ENCODE results near the gene ADAMTS14.

The ADAMTS14 gene

DNA sequence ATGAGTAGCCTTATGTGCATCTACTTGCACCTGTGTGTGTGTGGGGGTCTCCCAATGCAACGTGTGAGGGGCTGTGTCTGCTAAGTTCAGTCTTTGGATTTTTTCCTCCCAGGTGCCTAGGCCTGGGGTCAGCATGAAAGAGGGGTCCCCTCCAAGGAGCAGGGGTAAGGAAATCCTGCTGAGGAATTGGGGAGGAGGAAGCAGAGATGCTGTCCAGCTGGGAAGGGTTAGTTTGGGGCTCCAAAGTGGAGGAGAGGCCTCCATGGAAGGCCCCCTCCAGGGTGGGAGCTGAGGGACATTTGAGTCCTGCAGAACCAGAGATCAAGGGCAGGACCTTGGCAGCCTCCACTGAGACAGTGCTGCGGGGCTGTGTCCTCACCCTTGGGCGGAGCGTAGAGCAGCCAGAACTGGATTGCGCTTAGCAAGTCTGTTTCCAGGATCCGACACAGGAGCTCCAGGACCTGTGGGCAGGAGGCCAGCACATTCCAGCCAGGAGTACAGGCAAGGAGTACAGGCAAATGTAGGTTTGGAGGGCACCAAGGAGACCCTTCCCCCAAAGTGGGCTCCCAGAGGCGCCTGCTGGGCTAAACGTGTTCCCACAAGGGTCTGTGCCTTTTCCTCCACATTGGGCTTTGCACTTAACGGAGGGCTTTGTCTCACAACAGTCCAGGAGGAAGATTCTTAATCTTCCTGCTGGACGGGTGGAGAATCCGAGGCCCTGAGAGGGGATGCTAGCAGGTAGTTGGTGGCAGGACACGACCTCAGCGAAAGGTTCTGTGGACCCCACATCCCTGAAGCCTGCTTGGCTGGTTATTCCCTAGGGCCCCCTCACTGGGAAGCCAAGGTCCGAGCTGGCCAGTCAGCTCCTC is 102.7 kb downstream of the ADAMTS14 start:
- Histone ChIP-seq H3K4me1 (ENCODE audit: control insufficient read depth, insufficient read depth, low read length, unreplicated experiment) (no peaks in the 10 kb centered on the region), H2AFZ (ENCODE audit: low read length, unreplicated experiment) (no peak overlapping the region), H3K27me3 (ENCODE audit: insufficient read depth, low read length) (0 out of 2 replicates have a peak, but pooled peaks cover 2% of the 10 kb centered on the region), H3K4me3 (ENCODE audit: low read depth, low read length) (no peak overlapping the region), H3K27ac (ENCODE audit: low read depth, low read length) (no peak overlapping the region), H3K79me2 (ENCODE audit: control insufficient read depth, insufficient read depth, low read length, unreplicated experiment) (no peaks in the 10 kb centered on the region), H3K36me3 (ENCODE audit: insufficient read depth, low read length) (no peaks in the 10 kb centered on the region)

DNA sequence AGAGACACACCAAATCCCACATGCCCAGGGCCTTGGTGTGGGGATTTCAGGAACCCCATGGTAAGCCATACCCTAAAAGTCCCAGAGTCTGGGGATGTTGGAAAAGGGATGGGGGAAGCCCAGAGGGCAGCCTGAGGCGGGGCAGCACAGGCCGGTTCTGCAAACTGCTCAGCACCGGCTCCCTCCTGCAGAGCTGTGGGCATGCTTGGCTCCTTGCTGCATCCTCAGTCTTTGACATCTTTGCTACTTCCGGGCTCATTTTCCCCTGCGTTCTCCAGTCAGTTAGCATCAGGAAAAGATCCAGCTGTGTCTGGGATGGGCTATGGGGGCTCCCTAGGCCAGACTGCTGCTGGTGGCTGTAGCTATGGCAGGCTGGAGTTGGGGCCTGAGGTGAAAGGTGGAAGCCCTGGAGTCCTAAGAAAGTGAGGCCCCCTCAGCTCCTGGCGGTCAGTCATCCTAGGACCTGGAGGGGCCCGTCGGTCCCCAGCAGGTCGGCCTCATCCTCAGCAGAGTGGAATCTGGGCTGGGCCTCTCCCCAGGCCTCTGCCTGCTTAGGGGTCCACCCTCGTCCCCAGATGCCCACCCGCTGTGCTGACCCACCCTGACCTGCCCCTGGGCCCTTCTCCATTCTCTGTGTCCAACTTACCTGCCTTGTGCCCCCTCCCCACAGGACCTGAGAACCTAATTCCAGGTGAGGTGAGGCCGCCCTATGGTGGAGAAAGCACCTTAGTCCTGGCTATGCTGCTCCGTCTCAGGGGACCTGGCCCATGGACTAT is 103.6 kb downstream of the ADAMTS14 start:
- no peaks in the 10 kb centered on the region for H3K27me3 ChIP-seq (ENCODE audit: insufficient read depth, low read length)
- no peaks in the 10 kb centered on the region for H3K4me1 ChIP-seq (ENCODE audit: control insufficient read depth, insufficient read depth, low read length, unreplicated experiment)
- no peak overlapping the region for H3K27ac ChIP-seq (ENCODE audit: low read depth, low read length)
- H3K36me3 ChIP-seq (ENCODE audit: insufficient read depth, low read length) = no peaks in the 10 kb centered on the region
- H2AFZ ChIP-seq (ENCODE audit: low read length, unreplicated experiment) = no peak overlapping the region
- H3K4me3 ChIP-seq (ENCODE audit: low read depth, low read length) = no peak overlapping the region
- H3K79me2 ChIP-seq (ENCODE audit: control insufficient read depth, insufficient read depth, low read length, unreplicated experiment) = no peaks in the 10 kb centered on the region

DNA sequence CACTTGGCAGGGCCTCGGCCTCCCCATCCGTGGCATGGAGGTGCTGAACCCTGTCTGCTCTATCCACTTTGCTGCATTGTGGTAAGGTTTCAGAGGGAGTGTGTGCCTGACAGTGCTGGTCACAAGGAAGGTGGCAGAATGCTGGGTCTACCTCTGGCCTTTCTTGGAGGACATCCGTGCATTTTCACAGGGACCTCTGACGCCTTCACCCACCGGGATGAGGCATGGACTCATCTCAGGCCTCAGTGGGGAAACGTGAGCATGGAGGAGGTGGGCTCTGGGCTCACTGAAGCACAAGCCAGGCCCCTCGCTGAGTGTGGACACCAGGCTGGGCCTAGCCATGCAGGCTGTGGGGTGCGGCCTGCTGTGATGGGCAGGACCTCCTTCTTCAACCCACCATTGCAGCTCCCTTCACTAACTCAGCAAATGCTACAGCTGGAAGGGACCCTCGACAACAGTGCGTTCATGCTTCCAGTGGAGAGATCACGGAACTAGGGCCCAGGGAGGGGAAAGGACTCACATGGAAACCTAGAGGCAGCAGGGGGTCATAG is 104.2 kb downstream of the ADAMTS14 start:
- H3K27ac ChIP-seq (ENCODE audit: low read depth, low read length) = no peak overlapping the region
- H3K27me3 ChIP-seq (ENCODE audit: insufficient read depth, low read length) = no peaks in the 10 kb centered on the region
- no peaks in the 10 kb centered on the region for H3K79me2 ChIP-seq (ENCODE audit: control insufficient read depth, insufficient read depth, low read length, unreplicated experiment)
- H3K36me3 ChIP-seq (ENCODE audit: insufficient read depth, low read length) = no peaks in the 10 kb centered on the region
- no peak overlapping the region for H3K4me3 ChIP-seq (ENCODE audit: low read depth, low read length)
- no peak overlapping the region for H2AFZ ChIP-seq (ENCODE audit: low read length, unreplicated experiment)
- no peaks in the 10 kb centered on the region for H3K4me1 ChIP-seq (ENCODE audit: control insufficient read depth, insufficient read depth, low read length, unreplicated experiment)

DNA sequence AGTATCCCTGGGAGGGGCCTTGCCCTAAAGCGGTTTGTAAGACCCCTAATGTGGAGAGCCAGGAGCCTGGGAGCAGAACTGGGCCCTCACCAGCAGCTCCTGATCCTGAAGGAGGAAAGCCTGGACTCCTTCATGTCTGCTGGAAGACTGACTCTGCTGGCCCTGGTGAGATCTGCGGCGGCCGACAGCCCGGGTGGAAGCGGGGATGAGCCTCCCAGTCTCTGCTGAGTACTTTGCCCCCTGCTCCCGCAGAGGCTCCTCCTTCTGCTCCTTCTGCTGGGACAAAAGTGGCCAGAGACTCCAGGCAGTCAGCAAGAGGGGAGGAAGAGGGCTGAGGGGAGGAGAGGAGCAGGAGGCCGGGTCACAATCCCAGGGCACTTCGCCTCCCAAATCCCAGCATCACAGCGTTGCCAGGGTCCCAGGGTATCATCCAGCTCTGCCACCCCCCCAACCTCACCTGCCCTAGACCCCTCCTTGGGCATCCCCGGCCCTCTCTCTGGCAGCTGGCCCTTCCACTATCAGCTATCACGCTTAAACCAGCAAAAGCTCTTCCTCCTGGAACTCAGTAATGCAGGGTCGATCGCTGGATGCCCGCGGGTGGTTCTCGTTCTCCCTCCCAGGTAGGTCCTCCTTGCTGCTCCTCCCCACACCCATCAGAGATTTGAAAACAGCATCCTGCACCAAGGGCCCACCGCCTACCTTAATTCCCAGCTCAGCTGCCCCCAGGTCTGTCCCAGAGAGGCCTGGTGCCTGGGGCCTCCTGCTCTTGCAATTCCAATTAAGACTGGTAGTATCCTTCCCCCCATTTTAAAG is 105.0 kb downstream of the ADAMTS14 start:
- H3K36me3 ChIP-seq (ENCODE audit: insufficient read depth, low read length) = no peaks in the 10 kb centered on the region
- no peak overlapping the region for H3K4me3 ChIP-seq (ENCODE audit: low read depth, low read length)
- H3K4me1 ChIP-seq (ENCODE audit: control insufficient read depth, insufficient read depth, low read length, unreplicated experiment) = no peaks in the 10 kb centered on the region
- no peaks in the 10 kb centered on the region for H3K27me3 ChIP-seq (ENCODE audit: insufficient read depth, low read length)
- H3K79me2 ChIP-seq (ENCODE audit: control insufficient read depth, insufficient read depth, low read length, unreplicated experiment) = no peaks in the 10 kb centered on the region
- H3K27ac ChIP-seq (ENCODE audit: low read depth, low read length) = no peak overlapping the region
- H2AFZ ChIP-seq (ENCODE audit: low read length, unreplicated experiment) = no peak overlapping the region

DNA sequence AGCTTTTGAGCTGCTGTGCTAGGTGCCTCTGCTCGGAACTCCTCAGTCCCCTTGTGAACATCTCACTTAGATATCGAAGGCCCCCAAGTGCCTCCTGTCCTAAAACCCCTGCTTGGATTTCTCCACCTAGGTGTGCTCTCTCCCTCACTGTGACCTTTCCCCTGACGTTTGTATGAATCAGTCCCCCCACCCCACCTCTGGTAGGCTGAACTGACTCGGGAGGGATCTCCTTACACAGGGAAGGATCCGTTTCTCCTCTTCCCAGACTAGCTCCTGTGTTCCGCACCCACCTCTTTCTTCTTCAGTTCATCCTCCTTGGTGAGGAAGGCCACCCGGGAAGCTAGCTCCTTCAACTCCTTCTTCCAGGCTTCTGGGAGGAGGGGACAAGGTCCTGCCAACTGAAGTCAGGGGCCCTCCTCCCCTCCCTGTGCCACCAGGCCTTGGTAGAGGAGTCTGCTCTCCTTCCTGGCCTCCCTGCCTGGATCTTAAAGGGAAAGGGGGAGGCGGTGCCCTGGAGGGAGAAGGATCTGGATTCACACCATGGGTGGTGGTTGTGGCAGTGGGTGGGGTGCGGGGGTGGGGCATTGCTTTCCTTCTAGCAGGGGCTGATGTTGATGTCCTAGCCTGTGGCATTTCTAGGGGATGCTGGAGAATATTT is 106.1 kb downstream of the ADAMTS14 start:
- Histone ChIP-seq H3K4me3 (ENCODE audit: low read depth, low read length) (no peak overlapping the region), H3K4me1 (ENCODE audit: control insufficient read depth, insufficient read depth, low read length, unreplicated experiment) (no peaks in the 10 kb centered on the region), H3K36me3 (ENCODE audit: insufficient read depth, low read length) (no peaks in the 10 kb centered on the region), H3K27ac (ENCODE audit: low read depth, low read length) (no peak overlapping the region), H2AFZ (ENCODE audit: low read length, unreplicated experiment) (no peak overlapping the region), H3K79me2 (ENCODE audit: control insufficient read depth, insufficient read depth, low read length, unreplicated experiment) (no peaks in the 10 kb centered on the region), H3K27me3 (ENCODE audit: insufficient read depth, low read length) (peaks cover 6% of the 10 kb centered on the region; the same call in 1 of the 2 replicates)

DNA sequence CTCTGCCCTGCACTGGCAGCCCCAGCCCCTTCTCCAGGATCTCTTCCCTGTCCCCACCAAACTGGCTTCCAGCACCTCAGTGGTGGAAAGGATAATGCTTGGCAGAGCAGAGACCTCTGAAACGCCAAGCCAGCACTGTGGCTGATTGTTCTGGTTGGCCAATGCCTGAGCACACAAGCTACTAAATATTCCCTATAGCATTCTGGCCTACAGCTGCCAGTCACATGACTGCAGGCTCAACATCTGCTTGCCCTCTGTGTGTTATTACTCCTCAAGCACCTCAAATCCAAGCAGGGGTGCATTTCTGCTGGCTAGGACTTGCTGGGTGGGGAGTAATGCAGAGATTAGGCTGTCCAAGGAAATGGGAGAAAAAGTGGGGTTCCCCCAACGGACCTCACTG is 106.8 kb downstream of the ADAMTS14 start:
- no peak overlapping the region for H2AFZ ChIP-seq (ENCODE audit: low read length, unreplicated experiment)

DNA sequence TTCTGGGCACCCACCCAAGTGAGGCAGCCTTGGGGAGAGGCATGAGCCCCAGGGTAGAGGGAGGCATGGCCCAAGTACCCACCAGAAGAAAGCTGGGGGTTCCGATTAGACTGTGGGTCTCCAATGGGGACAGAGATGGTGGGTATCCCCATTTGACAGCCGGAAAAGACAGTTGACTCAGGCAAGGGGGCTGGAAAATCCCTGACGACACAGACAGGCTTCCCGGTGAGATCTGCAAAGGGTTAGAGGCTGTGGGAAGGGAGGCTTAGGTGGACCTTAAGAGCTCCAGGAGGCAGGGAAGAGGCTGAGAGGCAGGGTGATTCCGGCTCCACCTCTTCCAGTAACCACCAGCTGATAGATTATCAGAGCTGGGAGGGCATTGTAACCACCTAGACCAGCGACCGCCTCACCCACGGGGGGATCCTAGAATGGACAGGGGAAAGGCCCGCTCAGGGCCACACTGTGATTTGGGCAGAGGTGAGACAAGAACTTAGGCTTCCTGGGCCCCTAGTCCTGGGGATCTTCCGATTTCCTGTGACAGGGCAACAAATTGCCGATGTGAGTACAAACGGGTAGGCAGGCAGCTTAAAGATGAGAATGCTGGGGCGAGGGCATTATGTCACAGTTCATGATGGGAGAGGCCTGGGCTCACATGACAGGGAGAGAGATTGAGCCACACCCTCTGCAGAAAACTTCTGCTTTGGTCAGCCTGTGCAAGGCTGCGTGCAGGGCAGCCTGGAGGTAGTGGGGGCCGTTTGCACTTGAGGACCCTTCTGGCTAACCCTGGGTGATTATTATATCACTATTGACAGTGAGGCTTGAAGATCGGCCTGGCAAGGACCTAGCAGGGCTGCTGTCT is 107.4 kb downstream of the ADAMTS14 start:
- H3K36me3 ChIP-seq (ENCODE audit: insufficient read depth, low read length) = no peaks in the 10 kb centered on the region
- H3K4me1 ChIP-seq (ENCODE audit: control insufficient read depth, insufficient read depth, low read length, unreplicated experiment) = no peaks in the 10 kb centered on the region
- H3K79me2 ChIP-seq (ENCODE audit: control insufficient read depth, insufficient read depth, low read length, unreplicated experiment) = no peaks in the 10 kb centered on the region
- no peak overlapping the region for H2AFZ ChIP-seq (ENCODE audit: low read length, unreplicated experiment)
- H3K27me3 ChIP-seq (ENCODE audit: insufficient read depth, low read length) = peaks cover 9% of the 10 kb centered on the region
- H3K27ac ChIP-seq (ENCODE audit: low read depth, low read length) = no peak overlapping the region
- H3K4me3 ChIP-seq (ENCODE audit: low read depth, low read length) = no peak overlapping the region

More for the DNA sequence above, 106.8 kb downstream of the ADAMTS14 start:
- H3K27ac ChIP-seq (ENCODE audit: low read depth, low read length) = no peak overlapping the region
- no peak overlapping the region for H3K4me3 ChIP-seq (ENCODE audit: low read depth, low read length)
- H3K4me1 ChIP-seq (ENCODE audit: control insufficient read depth, insufficient read depth, low read length, unreplicated experiment) = no peaks in the 10 kb centered on the region
- peaks cover 9% of the 10 kb centered on the region for H3K27me3 ChIP-seq (ENCODE audit: insufficient read depth, low read length)
- no peaks in the 10 kb centered on the region for H3K79me2 ChIP-seq (ENCODE audit: control insufficient read depth, insufficient read depth, low read length, unreplicated experiment)
- no peaks in the 10 kb centered on the region for H3K36me3 ChIP-seq (ENCODE audit: insufficient read depth, low read length)

DNA sequence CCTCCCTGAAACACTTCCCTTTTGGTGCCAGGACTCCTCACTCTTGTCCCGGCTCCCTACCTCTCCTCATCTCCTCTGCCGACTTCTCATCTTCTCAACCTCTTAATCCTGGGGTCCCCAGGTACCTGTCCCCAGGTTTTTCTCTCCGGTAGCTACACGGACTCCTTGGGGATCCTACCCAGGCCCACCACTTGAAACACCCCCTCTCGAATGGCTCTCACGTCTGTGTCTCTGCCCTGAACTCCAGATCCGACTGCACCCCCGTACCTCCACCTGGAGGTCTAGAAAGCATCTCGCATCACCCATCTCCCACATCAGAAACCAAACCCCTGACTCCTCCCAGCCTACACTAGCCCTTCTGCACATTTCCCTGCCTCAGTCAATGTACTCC is 108.1 kb downstream of the ADAMTS14 start:
- H3K27me3 ChIP-seq (ENCODE audit: insufficient read depth, low read length) = peaks cover 9% of the 10 kb centered on the region
- no peaks in the 10 kb centered on the region for H3K79me2 ChIP-seq (ENCODE audit: control insufficient read depth, insufficient read depth, low read length, unreplicated experiment)
- H3K4me1 ChIP-seq (ENCODE audit: control insufficient read depth, insufficient read depth, low read length, unreplicated experiment) = no peaks in the 10 kb centered on the region
- no peak overlapping the region for H2AFZ ChIP-seq (ENCODE audit: low read length, unreplicated experiment)
- no peaks in the 10 kb centered on the region for H3K36me3 ChIP-seq (ENCODE audit: insufficient read depth, low read length)
- no peak overlapping the region for H3K4me3 ChIP-seq (ENCODE audit: low read depth, low read length)
- H3K27ac ChIP-seq (ENCODE audit: low read depth, low read length) = no peak overlapping the region

DNA sequence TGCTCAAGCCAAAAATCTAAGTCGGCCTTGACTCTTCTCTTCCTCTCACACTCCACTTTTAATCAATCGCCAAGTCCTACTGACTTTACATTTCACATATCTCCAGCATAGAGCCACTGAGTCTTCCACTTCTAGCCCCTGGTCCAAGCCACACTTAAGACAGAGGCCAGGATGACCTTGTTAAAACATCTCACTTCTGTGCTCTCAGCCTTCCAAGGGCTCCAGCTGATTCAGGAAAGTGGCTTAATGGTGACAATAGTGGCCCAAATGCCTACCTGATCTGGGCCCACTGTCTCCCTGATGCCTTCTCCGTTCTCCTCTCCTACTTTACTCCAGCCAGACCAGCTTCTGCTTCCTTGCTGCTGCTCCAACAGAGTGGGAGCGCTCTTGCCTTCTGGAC is 108.5 kb downstream of the ADAMTS14 start:
- Histone ChIP-seq H3K4me3 (ENCODE audit: low read depth, low read length) (no peak overlapping the region), H3K79me2 (ENCODE audit: control insufficient read depth, insufficient read depth, low read length, unreplicated experiment) (no peaks in the 10 kb centered on the region), H2AFZ (ENCODE audit: low read length, unreplicated experiment) (no peak overlapping the region), H3K27me3 (ENCODE audit: insufficient read depth, low read length) (peaks cover 9% of the 10 kb centered on the region), H3K36me3 (ENCODE audit: insufficient read depth, low read length) (no peaks in the 10 kb centered on the region), H3K4me1 (ENCODE audit: control insufficient read depth, insufficient read depth, low read length, unreplicated experiment) (no peaks in the 10 kb centered on the region), H3K27ac (ENCODE audit: low read depth, low read length) (no peak overlapping the region)

Data from ACC112 (cell line).